SIG-M5 (cell line): ENCODE measurements around the gene H2AZ2.

Experiments used
- DNase-seq: peaks from one replicate; lab custom pipeline; 2025; lab: John Stamatoyannopoulos, UW

The H2AZ2 gene

GRCh38 chr7:44784364-44784763 is 63.5 kb downstream of the H2AZ2 start:
- DNase-seq, result no peak

DNA sequence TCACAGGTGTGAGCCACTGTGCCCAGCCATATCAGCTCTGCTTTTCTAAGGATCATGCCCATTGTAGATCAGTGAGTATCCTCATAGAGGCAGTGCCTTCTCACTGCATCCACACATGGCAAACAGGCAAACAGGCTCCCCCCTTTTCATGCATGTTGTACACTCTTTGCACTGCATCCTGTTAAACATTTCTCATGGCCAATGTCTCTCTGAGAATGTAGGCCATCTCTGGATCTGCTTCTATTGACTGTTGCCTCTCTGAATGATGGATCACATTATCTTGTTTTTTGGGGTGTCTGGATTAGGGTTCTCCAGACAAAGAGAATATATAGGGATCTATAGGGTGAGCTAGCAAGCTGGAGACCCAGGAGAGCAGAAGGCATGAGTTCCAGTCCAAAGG is 64.5 kb downstream of the H2AZ2 start:
- no peak for DNase-seq

DNA sequence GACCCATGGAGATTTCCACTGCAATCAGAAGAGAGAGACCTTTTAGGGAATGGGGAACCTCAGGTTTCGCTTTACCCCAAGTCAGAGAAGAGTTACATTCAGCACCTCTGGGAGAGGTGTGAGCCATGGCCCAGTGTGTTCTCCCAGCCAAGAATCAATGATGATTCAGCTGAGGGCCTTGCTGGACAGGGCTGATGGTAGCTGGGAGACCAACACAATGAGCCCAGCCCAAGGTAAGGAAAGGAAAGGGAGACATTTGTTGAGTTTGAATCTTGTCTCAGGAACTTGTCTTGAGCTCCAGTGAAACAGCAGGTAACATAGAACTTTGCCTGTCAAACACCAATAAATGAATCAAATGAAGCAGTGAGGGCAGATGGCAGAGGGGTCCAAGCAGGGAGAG is 65.4 kb downstream of the H2AZ2 start:
- no peak for DNase-seq
